ENCODE results near the gene CDCA5.

Gene CDCA5

GRCh38 chr11:65058012-65058411 is 25.8 kb downstream of the CDCA5 start:
- Histone ChIP-seq H2AFZ (ENCODE audit: low read depth, low read length) (no peak overlapping the region), H3K79me2 (ENCODE audit: low read length) (no peaks in the 10 kb centered on the region), H3K27me3 (ENCODE audit: low read depth, low read length) (no peaks in the 10 kb centered on the region), H3K4me1 (ENCODE audit: low read length) (peaks cover 44% of the 10 kb centered on the region), H3K4me3 (ENCODE audit: low read length) (no peak overlapping the region), H4K20me1 (ENCODE audit: insufficient read depth, low read length) (no peaks in the 10 kb centered on the region), H3K36me3 (replicated peaks; ENCODE audit: low read depth, low read length) (no peaks in the 10 kb centered on the region), H3K9ac (ENCODE audit: low read length) (no peak overlapping the region), H3K4me2 (ENCODE audit: low read length) (no peak overlapping the region), H3K27ac (ENCODE audit: low read length) (no peak overlapping the region), H3K9me3 (ENCODE audit: insufficient read depth, low read length) (no peaks in the 10 kb centered on the region)
- TF ChIP-seq, protein P1, sequence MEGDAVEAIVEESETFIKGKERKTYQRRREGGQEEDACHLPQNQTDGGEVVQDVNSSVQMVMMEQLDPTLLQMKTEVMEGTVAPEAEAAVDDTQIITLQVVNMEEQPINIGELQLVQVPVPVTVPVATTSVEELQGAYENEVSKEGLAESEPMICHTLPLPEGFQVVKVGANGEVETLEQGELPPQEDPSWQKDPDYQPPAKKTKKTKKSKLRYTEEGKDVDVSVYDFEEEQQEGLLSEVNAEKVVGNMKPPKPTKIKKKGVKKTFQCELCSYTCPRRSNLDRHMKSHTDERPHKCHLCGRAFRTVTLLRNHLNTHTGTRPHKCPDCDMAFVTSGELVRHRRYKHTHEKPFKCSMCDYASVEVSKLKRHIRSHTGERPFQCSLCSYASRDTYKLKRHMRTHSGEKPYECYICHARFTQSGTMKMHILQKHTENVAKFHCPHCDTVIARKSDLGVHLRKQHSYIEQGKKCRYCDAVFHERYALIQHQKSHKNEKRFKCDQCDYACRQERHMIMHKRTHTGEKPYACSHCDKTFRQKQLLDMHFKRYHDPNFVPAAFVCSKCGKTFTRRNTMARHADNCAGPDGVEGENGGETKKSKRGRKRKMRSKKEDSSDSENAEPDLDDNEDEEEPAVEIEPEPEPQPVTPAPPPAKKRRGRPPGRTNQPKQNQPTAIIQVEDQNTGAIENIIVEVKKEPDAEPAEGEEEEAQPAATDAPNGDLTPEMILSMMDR (IDR thresholded peaks at IDR 0.05; ENCODE audit: low read depth, low read length): no peak
- no peak for TF ChIP-seq EZH2phosphoT487 (IDR thresholded peaks at IDR 0.05; ENCODE audit: low read depth)

- no peaks in the 10 kb centered on the region for H4K20me1 ChIP-seq (ENCODE audit: insufficient read depth, low read length)
- no peak overlapping the region for H3K9ac ChIP-seq (ENCODE audit: low read length)
- no peak overlapping the region for H3K4me2 ChIP-seq (ENCODE audit: low read length)
Measured at GRCh38 chr11:65057526-65057925, 26.3 kb downstream of the CDCA5 start.

DNA sequence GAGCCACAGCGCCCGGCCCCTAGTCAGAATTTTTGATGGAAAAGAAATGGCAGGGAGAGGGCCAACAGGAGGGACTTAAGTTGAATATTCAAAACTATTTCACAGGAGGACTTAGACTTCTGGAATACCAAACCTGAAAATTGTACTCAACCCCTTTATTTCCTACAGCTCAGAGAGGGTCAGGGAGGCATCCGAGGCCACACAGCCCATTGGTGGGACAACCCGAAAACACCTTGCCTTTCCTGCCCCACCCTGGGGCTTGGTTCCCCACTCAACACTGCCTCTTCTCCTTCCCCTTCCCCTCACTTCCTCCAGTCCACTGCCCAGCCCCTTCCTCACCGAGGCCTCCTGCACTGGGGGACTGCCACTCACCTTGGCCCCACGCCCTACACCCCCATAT is 26.8 kb downstream of the CDCA5 start:
- Histone ChIP-seq H3K9me3 (ENCODE audit: insufficient read depth, low read length) (no peaks in the 10 kb centered on the region), H2AFZ (ENCODE audit: low read depth, low read length) (no peak overlapping the region), H3K27ac (ENCODE audit: low read length) (no peak overlapping the region), H3K79me2 (ENCODE audit: low read length) (no peaks in the 10 kb centered on the region), H3K4me3 (ENCODE audit: low read length) (no peak overlapping the region), H3K4me2 (ENCODE audit: low read length) (no peak overlapping the region), H3K9ac (ENCODE audit: low read length) (no peak overlapping the region), H3K27me3 (ENCODE audit: low read depth, low read length) (no peaks in the 10 kb centered on the region), H3K4me1 (ENCODE audit: low read length) (peaks cover 44% of the 10 kb centered on the region), H3K36me3 (replicated peaks; ENCODE audit: low read depth, low read length) (no peaks in the 10 kb centered on the region), H4K20me1 (ENCODE audit: insufficient read depth, low read length) (no peaks in the 10 kb centered on the region)
- TF ChIP-seq EZH2phosphoT487 (IDR thresholded peaks at IDR 0.05; ENCODE audit: low read depth): no peak
- TF ChIP-seq, protein P1 (IDR thresholded peaks at IDR 0.05; ENCODE audit: low read depth, low read length): no peak

More at GRCh38 chr11:65057526-65057925, 26.3 kb downstream of the CDCA5 start:
- Histone ChIP-seq H3K9me3 (ENCODE audit: insufficient read depth, low read length) (no peaks in the 10 kb centered on the region), H3K4me3 (ENCODE audit: low read length) (no peak overlapping the region), H3K79me2 (ENCODE audit: low read length) (no peaks in the 10 kb centered on the region), H3K27ac (ENCODE audit: low read length) (no peak overlapping the region), H3K4me1 (ENCODE audit: low read length) (peaks cover 44% of the 10 kb centered on the region), H2AFZ (ENCODE audit: low read depth, low read length) (no peak overlapping the region), H3K27me3 (ENCODE audit: low read depth, low read length) (no peaks in the 10 kb centered on the region), H3K36me3 (replicated peaks; ENCODE audit: low read depth, low read length) (no peaks in the 10 kb centered on the region)
- TF ChIP-seq EZH2phosphoT487 (IDR thresholded peaks at IDR 0.05; ENCODE audit: low read depth): no peak
- TF ChIP-seq, protein P1 (IDR thresholded peaks at IDR 0.05; ENCODE audit: low read depth, low read length): no peak

- TF ChIP-seq, protein P1 (IDR thresholded peaks at IDR 0.05; ENCODE audit: low read depth, low read length): no peak
- no peak for TF ChIP-seq EZH2phosphoT487 (IDR thresholded peaks at IDR 0.05; ENCODE audit: low read depth)
- Histone ChIP-seq H3K27me3 (ENCODE audit: low read depth, low read length) (no peaks in the 10 kb centered on the region; the same call in 1 of the 2 replicates), H3K4me1 (ENCODE audit: low read length) (peaks cover 41% of the 10 kb centered on the region), H3K79me2 (ENCODE audit: low read length) (no peaks in the 10 kb centered on the region), H3K9me3 (ENCODE audit: insufficient read depth, low read length) (no peaks in the 10 kb centered on the region), H3K9ac (ENCODE audit: low read length) (no peak overlapping the region), H3K36me3 (replicated peaks; ENCODE audit: low read depth, low read length) (no peaks in the 10 kb centered on the region), H2AFZ (ENCODE audit: low read depth, low read length) (no peak overlapping the region), H3K27ac (ENCODE audit: low read length) (peak overlapping the region; percentile 33), H4K20me1 (ENCODE audit: insufficient read depth, low read length) (no peaks in the 10 kb centered on the region), H3K4me3 (ENCODE audit: low read length) (peak overlapping the region; percentile 31), H3K4me2 (ENCODE audit: low read length) (peak overlapping the region; percentile 59)
Measured at GRCh38 chr11:65055538-65055937, 28.3 kb downstream of the CDCA5 start.

Measured in OCI-LY3 (cell line).